GM21515 (cell line): ENCODE measurements around the gene TBC1D30.
"Not testable (repeated sequence)": the region's sequence is repeated elsewhere in the genome, so short reads cannot be mapped to it uniquely, and the experiment has no call there.

ENCODE experiments used
- ATAC-seq: cut with Tn5 transposase; IDR thresholded peaks from one replicate; pipeline ENCODE4 v1.9.1; 2021; ENCODE audit not compliant: unreplicated experiment

The TBC1D30 gene

DNA sequence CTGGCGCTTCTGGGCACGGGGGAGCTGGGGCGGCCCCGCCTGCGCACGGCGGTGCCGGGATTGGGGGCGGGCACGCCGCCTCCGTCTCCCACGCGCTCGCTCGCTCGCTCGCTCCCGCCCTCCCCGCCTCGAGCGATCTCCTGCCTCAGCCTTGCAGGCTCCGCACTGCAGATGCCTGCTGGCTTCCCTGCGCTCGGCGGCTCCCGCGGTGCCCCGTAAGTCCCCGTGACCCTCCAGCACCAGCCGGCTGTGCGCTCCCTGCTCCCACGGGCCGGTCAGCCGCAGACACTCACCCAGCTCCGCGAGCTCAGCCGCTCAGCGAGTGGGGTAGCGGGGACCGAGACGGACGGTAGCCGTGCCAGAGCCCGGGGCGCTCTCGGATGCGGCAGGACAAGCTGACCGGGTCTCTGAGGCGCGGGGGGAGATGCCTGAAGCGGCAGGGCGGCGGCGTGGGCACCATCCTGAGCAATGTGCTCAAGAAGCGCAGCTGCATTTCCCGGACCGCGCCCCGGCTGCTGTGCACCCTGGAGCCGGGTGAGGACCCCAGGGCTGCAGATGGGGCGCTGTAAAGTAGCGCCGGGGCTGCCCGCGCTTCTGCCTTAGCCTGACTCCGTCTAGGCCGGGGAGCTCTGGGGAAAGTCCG lies at the start of gene TBC1D30:
Gene TBC1D30 (plus strand): TSS at position 148 of the 643 bp plus-strand sequence. CDS start 233 bp downstream, at position 381.
- ATAC-seq: peak; percentile 61

- not testable (repeated sequence) for ATAC-seq
These were observed 49.2 kb upstream of the TBC1D30 start for GRCh38 chr12:64775147-64775736.

GRCh38 chr12:64779354-64779974 lies 45.0 kb upstream of the TBC1D30 start:
- no peak for ATAC-seq

DNA sequence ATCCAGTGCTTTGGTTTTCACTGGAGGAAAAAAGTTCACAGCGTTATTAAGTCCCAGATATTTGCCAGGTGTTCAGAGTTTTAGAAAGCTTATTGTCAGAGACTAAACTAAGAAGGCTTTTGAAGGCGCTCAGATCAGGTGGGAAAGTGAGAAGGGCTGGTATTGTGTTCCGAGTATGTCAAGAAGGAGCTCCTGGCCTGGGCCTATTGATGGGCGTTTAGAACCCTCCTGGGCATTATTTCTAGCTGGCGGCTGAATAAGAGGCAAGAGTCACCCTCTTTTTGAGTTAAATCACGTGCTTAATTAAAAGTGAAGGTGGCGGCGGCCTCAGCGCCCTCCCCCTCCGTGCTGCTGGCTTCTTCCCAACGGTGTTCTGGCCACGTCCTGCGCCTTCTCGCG lies 44.3 kb upstream of the TBC1D30 start:
- ATAC-seq: no peak

DNA sequence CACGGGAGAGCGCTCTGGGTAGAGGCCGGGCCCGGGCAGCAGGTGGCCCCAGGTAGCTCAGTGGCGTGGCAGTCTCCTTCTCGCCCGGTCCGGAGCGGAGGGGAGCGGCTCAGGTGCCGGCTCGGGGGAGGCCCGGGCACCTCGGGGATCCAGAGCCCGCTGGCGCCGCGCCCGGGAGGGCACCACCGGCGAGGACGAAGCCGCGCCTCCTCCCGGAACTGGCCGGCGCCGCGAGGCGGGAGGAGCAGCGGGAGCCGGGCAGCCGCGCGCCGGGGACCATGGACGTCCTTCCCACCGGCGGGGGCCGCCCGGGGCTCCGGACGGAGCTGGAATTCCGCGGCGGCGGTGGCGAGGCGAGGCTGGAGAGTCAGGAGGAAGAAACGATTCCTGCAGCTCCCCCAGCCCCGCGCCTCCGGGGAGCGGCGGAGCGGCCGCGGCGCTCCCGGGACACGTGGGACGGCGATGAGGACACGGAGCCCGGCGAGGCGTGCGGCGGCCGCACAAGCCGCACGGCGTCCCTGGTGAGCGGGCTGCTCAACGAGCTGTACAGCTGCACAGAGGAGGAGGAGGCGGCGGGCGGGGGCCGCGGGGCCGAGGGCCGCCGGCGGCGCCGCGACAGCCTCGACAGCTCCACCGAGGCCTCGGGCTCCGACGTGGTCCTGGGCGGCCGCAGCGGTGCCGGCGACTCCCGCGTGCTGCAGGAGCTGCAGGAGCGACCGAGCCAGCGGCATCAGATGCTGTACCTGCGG lies 43.7 kb upstream of the TBC1D30 start:
- ATAC-seq: no peak

DNA sequence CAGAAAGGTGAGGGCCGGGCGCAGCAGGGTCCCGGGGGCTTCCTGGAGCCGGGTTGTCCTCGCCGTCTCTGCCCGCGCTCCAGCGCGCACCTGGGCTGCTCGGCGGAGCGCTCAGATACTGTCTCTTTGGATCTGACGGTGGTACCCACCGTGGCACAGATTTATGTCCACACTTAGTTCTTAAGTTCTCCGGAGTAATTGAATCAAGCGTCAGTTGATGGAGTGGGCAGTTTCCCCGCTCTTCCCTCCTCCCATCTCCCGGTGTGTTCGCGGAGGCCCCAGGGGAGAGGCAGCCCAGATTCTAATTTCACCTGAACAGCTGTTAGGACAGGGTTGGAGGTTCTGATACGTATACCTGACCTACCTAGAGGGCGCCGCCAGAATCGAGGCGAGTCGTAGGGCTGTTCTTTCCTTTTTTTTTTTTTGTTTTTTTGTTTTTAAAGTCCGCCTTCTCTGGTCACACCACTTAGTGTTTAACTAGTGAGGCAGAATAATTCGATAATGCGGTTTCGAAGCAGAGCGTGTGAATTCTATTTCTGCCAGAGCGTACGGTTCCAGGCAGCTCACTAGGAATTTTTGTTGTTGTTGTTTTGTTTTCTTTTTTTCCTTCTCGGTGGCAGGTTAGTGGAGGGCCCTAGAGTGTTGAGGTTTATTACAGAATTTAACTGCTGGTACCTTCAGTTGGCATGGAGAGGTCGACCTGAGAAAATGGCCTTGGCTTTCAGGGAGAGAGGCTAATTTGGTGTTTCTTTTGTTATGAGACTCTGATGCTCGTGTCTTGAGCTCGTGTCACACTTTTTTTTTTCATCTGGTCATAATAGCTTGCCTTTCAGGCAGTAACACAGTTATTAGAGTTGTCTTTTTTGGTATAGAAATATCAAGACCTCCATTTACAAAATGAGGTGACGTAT lies 42.9 kb upstream of the TBC1D30 start:
- ATAC-seq: no peak

- ATAC-seq: no peak
These were observed 42.1 kb upstream of the TBC1D30 start for GRCh38 chr12:64782191-64782876.

DNA sequence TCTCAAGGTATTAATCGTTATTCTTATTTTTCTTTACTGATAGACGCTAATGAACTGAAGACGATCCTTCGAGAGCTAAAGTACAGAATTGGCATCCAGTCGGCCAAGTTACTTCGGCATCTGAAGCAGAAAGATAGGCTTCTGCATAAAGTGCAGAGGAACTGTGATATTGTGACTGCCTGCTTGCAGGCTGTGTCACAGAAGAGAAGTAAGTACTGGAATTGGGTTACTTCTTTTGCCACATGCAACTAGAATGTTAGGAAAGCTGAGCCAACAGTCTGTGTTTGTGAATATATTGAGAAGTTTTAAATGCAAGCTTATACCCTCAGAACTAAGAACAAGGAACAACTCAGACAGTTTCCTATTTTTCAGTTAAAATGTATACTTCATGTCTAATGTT lies 38.6 kb upstream of the TBC1D30 start:
- ATAC-seq: no peak

- no peak for ATAC-seq
These were observed 34.3 kb upstream of the TBC1D30 start for GRCh38 chr12:64790166-64790565.

GRCh38 chr12:64791036-64791435 lies 33.4 kb upstream of the TBC1D30 start:
- no peak for ATAC-seq

GRCh38 chr12:64792128-64792527 lies 32.3 kb upstream of the TBC1D30 start:
- ATAC-seq: no peak

GRCh38 chr12:64793610-64794009 lies 30.8 kb upstream of the TBC1D30 start:
- no peak for ATAC-seq

GRCh38 chr12:64794305-64794704 lies 30.1 kb upstream of the TBC1D30 start:
- no peak for ATAC-seq

GRCh38 chr12:64796205-64796845 lies 28.1 kb upstream of the TBC1D30 start:
- ATAC-seq: peak; percentile 76

GRCh38 chr12:64797156-64797555 lies 27.3 kb upstream of the TBC1D30 start:
- ATAC-seq: no peak

DNA sequence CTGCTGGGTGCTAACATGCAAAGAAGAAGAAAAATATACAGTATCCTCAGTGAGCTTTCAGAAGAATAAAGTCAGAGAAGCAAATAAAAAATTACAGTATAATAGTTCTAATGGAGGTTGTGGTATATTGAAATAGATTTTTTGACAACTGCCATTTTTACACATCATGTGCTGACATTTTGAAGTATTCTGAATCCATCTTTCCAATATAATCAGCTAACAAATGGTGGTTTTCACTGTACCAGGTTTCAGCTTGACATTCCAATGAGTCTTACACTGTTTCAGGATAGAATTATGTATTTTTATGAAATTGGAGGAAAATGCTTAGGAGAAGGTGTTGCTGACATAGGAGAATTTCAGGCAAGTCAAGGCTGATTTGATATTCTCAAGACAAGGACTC lies 26.3 kb upstream of the TBC1D30 start:
- ATAC-seq: no peak

- peak; percentile 62 for ATAC-seq
These were observed 23.8 kb upstream of the TBC1D30 start for GRCh38 chr12:64800640-64801039.

DNA sequence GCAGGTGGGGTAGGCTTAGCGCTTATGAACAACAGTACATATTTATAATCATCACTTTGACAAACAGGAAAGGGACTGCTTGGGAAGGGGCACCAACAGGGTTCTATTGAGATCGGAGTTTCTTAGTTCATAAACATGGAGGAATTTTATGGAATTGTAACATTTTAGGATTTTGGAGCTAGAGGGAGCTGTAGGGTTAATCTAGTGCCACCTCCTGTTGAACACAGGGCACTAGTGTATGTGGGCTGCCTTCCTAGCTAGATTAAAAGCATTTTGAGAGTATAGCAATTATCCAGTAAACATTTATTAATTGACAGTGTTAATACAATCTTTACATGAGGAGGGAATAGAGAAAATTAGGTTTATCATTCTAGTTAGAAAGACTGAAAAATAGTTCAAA lies 23.1 kb upstream of the TBC1D30 start:
- ATAC-seq: no peak

- not testable (repeated sequence) for ATAC-seq
These were observed 22.2 kb upstream of the TBC1D30 start for GRCh38 chr12:64802180-64802775.
